ENCODE data around the gene PLA2G4C. TPM values are rescaled to one million over a fixed set of nuclear protein-coding genes. Genes with fewer than 3 reads are reported as not detected.

The PLA2G4C gene
- 1 to 10 TPM in 2 of 3 donors, under 1 TPM in 1; 0.86 to 5.1 (median 4.6) TPM for total RNA-seq
- total RNA-seq (2013), result 3.3 TPM

GRCh38 chr19:48110350-48110966 lies at the start of gene PLA2G4C:
Gene PLA2G4C, minus strand, starts transcription at chr19:48110817. Its CDS starts 4,288 bp downstream, at chr19:48106529.
- ATAC-seq (peak; percentile 76 to 87 (median 85)), DNase-seq (peak; percentile 72 to 94)
- 1% methylated on average over 25 of the region's 27 CpGs for WGBS (ENCODE audit: insufficient coverage)
- intact Hi-C loops (cut with micrococcal nuclease), result no loop called here
- TF ChIP-seq CTCF (IDR thresholded peaks at IDR 0.05), result no peak
- H3K4me3 Mint-ChIP-seq, result peak within 1 kb of the TSS; percentile 74
- Histone ChIP-seq H3K27me3 (ENCODE audit: control insufficient read depth, insufficient read depth, low read length) (no peaks in the 10 kb centered on the region), H3K4me3 (ENCODE audit: low read length) (peak within 1 kb of the TSS; percentile 58), H3K36me3 (ENCODE audit: control insufficient read depth, insufficient read depth, low read length) (peaks cover 1% of the 10 kb centered on the region), H3K9me3 (ENCODE audit: control insufficient read depth, insufficient read depth, low read length) (no peaks in the 10 kb centered on the region), H3K27ac (ENCODE audit: low read length) (peak within 1 kb of the TSS; percentile 72), H3K4me1 (ENCODE audit: control insufficient read depth, insufficient read depth, low read length) (peaks cover 20% of the 10 kb centered on the region)
- no peaks in the 10 kb centered on the region for H3K9me3 Mint-ChIP-seq
- H3K4me1 Mint-ChIP-seq, result peaks cover 0 to 4% of the 10 kb centered on the region in 2 donors
- no peaks in the 10 kb centered on the region for H3K36me3 Mint-ChIP-seq
- peak within 1 kb of the TSS; percentile 80 to 85 for H3K27ac Mint-ChIP-seq
- peaks cover 0 to 4% of the 10 kb centered on the region in 2 donors for H3K27me3 Mint-ChIP-seq (ENCODE audit: low read depth in 2 of 2)

- Histone ChIP-seq H3K27me3 (ENCODE audit: control insufficient read depth, insufficient read depth, low read length) (no peaks in the 10 kb centered on the region), H3K27ac (ENCODE audit: low read length) (no peak overlapping the region), H3K4me3 (ENCODE audit: low read length) (no peak overlapping the region), H3K36me3 (ENCODE audit: control insufficient read depth, insufficient read depth, low read length) (peaks cover 19% of the 10 kb centered on the region), H3K9me3 (ENCODE audit: control insufficient read depth, insufficient read depth, low read length) (no peaks in the 10 kb centered on the region), H3K4me1 (ENCODE audit: control insufficient read depth, insufficient read depth, low read length) (no peaks in the 10 kb centered on the region)
- no peak overlapping the region for H3K4me3 Mint-ChIP-seq
- H3K27ac Mint-ChIP-seq, result peak overlapping the region in 1 of 2 donors; percentile 14
- no peak for TF ChIP-seq CTCF (IDR thresholded peaks at IDR 0.05)
- 86% methylated on average over 12 of the region's 12 CpGs for WGBS (ENCODE audit: insufficient coverage)
- no peaks in the 10 kb centered on the region for H3K9me3 Mint-ChIP-seq
- H3K27me3 Mint-ChIP-seq (ENCODE audit: low read depth in 2 of 2), result no peaks in the 10 kb centered on the region
- DNase-seq (no peak), ATAC-seq (no peak)
- intact Hi-C loops (cut with micrococcal nuclease), result no loop called here
- no peaks in the 10 kb centered on the region for H3K36me3 Mint-ChIP-seq
- H3K4me1 Mint-ChIP-seq, result peaks cover 5 to 6% of the 10 kb centered on the region in 2 donors
Measured at GRCh38 chr19:48158210-48158790, 47.7 kb upstream of the PLA2G4C start.

- Histone ChIP-seq H3K9me3 (ENCODE audit: control insufficient read depth, insufficient read depth, low read length) (no peaks in the 10 kb centered on the region), H3K4me3 (ENCODE audit: low read length) (no peak overlapping the region), H3K4me1 (ENCODE audit: control insufficient read depth, insufficient read depth, low read length) (no peaks in the 10 kb centered on the region), H3K27ac (ENCODE audit: low read length) (no peak overlapping the region), H3K27me3 (ENCODE audit: control insufficient read depth, insufficient read depth, low read length) (no peaks in the 10 kb centered on the region), H3K36me3 (ENCODE audit: control insufficient read depth, insufficient read depth, low read length) (peaks cover 17% of the 10 kb centered on the region)
- ATAC-seq, result no peak
- H3K9me3 Mint-ChIP-seq, result no peaks in the 10 kb centered on the region
- WGBS (ENCODE audit: insufficient coverage), result 89% methylated on average over 9 of the region's 9 CpGs
- H3K4me1 Mint-ChIP-seq, result peaks cover 0 to under 1% of the 10 kb centered on the region in 2 donors
- intact Hi-C loops (cut with micrococcal nuclease), result no loop called here
- no peaks in the 10 kb centered on the region for H3K27me3 Mint-ChIP-seq (ENCODE audit: low read depth in 2 of 2)
- no peak overlapping the region for H3K4me3 Mint-ChIP-seq
- TF ChIP-seq CTCF (IDR thresholded peaks at IDR 0.05), result no peak
- no peak overlapping the region for H3K27ac Mint-ChIP-seq
- no peak for DNase-seq
- H3K36me3 Mint-ChIP-seq, result no peaks in the 10 kb centered on the region
Measured at GRCh38 chr19:48154003-48154402, 43.4 kb upstream of the PLA2G4C start.
